Kidney epithelial cell (primary cell): ENCODE measurements around the gene P2RY13. TPM values are rescaled to one million over a fixed set of nuclear protein-coding genes. Genes with fewer than 3 reads are reported as not detected.
A peak's percentile ranks its signal among the peaks of the same experiment; 100 is the strongest.

Experiments
- DNase-seq: peaks from one replicate; pipeline ENCODE4 v3.0.0-alpha.2; 2010; ENCODE audit warnings: low read depth
- H3K27me3 ChIP-seq: 2 replicates; pipeline ENCODE4 v1.6.0; 2011; ENCODE audit warnings: low read length; ENCODE audit not compliant: control insufficient read depth, insufficient read depth
- H3K36me3 ChIP-seq: 2 replicates; pipeline ENCODE4 v1.5.1; 2011; ENCODE audit warnings: low read length; ENCODE audit not compliant: control insufficient read depth, insufficient read depth
- H3K4me3 ChIP-seq: 2 replicates; pipeline ENCODE4 v1.5.1; 2011; ENCODE audit warnings: low read depth, mild to moderate bottlenecking, control low read depth, low read length
- CTCF ChIP-seq: IDR thresholded peaks from 2 replicates; pipeline ENCODE4 v1.5.1; 2011; ENCODE audit warnings: mild to moderate bottlenecking, moderate library complexity, low read length, control low read depth, inconsistent platforms; ENCODE audit not compliant: insufficient read depth, poor library complexity, severe bottlenecking
- total RNA-seq: library from RNA; depleted of rRNA; stranded (reverse); fragments of >200 nt; gene quantifications from 2 replicates; pipeline ENCODE4 v1.2.3, GENCODE V29; 2015

P2RY13 gene
- total RNA-seq, 1 donor from 2014 or later: 0.13 TPM

- Histone ChIP-seq H3K27me3 (no peaks in the 10 kb centered on the region), H3K4me3 (no peak overlapping the region), H3K36me3 (no peaks in the 10 kb centered on the region)
- no peak for DNase-seq
- no peak for TF ChIP-seq CTCF
Observed at GRCh38 chr3:151307131-151307530, 22.2 kb downstream of the P2RY13 start.

- no peak for TF ChIP-seq CTCF
- H3K4me3 ChIP-seq: no peak overlapping the region
- DNase-seq: no peak
- no peaks in the 10 kb centered on the region for H3K27me3 ChIP-seq
- no peaks in the 10 kb centered on the region for H3K36me3 ChIP-seq
Observed at GRCh38 chr3:151306168-151306810, 23.1 kb downstream of the P2RY13 start.

GRCh38 chr3:151305775-151306151, 23.6 kb downstream of the P2RY13 start:
- Histone ChIP-seq H3K4me3 (no peak overlapping the region), H3K27me3 (no peaks in the 10 kb centered on the region), H3K36me3 (no peaks in the 10 kb centered on the region)
- TF ChIP-seq CTCF: no peak
- DNase-seq: no peak

GRCh38 chr3:151305060-151305774, 24.1 kb downstream of the P2RY13 start:
- peak; percentile 54 for TF ChIP-seq CTCF
- Histone ChIP-seq H3K4me3 (no peak overlapping the region), H3K36me3 (no peaks in the 10 kb centered on the region), H3K27me3 (no peaks in the 10 kb centered on the region)
- peak; percentile 97 for DNase-seq

- H3K27me3 ChIP-seq: no peaks in the 10 kb centered on the region
- no peak overlapping the region for H3K4me3 ChIP-seq
- DNase-seq: no peak
- H3K36me3 ChIP-seq: no peaks in the 10 kb centered on the region
- no peak for TF ChIP-seq CTCF
Observed at GRCh38 chr3:151303751-151304150, 25.6 kb downstream of the P2RY13 start.
